Uterus (tissue), 4 donors: ENCODE data around the gene PRORP. TPM values are rescaled to one million over a fixed set of nuclear protein-coding genes. Genes with fewer than 3 reads are reported as not detected.

Experiments used
- DNase-seq, 2 donors: peaks; one replicate each; pipeline ENCODE4 v3.0.0-alpha.2; 2019 to 2020
- H3K27ac ChIP-seq, 2 donors: fragments of 200-600 bp; sonication (generic); 1 replicate in 1 of 2; 2 replicates in 1 of 2; pipeline ENCODE4 v1.5.1; 2016 to 2018
- H3K27me3 ChIP-seq, 2 donors: fragments of 200-600 bp; sonication (generic); one replicate each; pipeline ENCODE4 v1.5.1; 2018 to 2019; ENCODE audit warnings: control low read depth in 1 of 2
- H3K36me3 ChIP-seq, 2 donors: fragments of 200-600 bp; sonication (generic); one replicate each; pipeline ENCODE4 v1.5.1; 2019; ENCODE audit warnings: control low read depth in 1 of 2
- H3K4me1 ChIP-seq, 2 donors: fragments of 200-600 bp; sonication (generic); one replicate each; pipeline ENCODE4 v1.5.1; 2018 to 2019; ENCODE audit warnings: control low read depth in 1 of 2
- H3K4me3 ChIP-seq, 2 donors: fragments of 200-600 bp; sonication (generic); 1 replicate in 1 of 2; 2 replicates in 1 of 2; pipeline ENCODE4 v1.5.1; 2018 to 2019; ENCODE audit warnings: mild to moderate bottlenecking in 1 of 2
- H3K9me3 ChIP-seq, 2 donors: fragments of 200-600 bp; sonication (generic); one replicate each; pipeline ENCODE4 v1.5.1; 2019; ENCODE audit warnings: control low read depth in 1 of 2
- POLR2A ChIP-seq, 2 donors: fragments of 450-650 bp; IDR thresholded peaks; one replicate each; pipeline ENCODE4 v1.6.1; 2016; ENCODE audit warnings: antibody characterized with exemption in 2 of 2, mild to moderate bottlenecking in 1 of 2, moderate library complexity in 1 of 2
- intact Hi-C: fragments of 100-400 bp; cut with DNase I; formaldehyde crosslinking; loops from one replicate; pipeline ENCODE4 v1.15.1; 2023; ENCODE audit warnings: low total_unique reads
- total RNA-seq, 4 donors: library from RNA; depleted of rRNA in 3 of 4; stranded (reverse); fragments of >200 nt in 3 of 4; gene quantifications; one replicate each; pipeline versions ENCODE4 v1.1.0 to v1.2.4, GENCODE V29; 2014 to 2023
- TF ChIP-seq, protein P1 (sequence below), 4 experiments: fragments of 200-600 bp in 2 of 4; fragments of 450-650 bp in 2 of 4; sonication (generic) in 2 of 4; IDR thresholded peaks; one replicate each; pipeline ENCODE4 v1.5.1; 2016 to 2019; ENCODE audit warnings: antibody characterized with exemption in 4 of 4, mild to moderate bottlenecking in 2 of 4, moderate library complexity in 1 of 4
- donor health status: DM: yes; HTN: yes; CAD: no.

The PRORP gene
- total RNA-seq, 4 donors from 2014 or later, result 5.0 to 57.1 (median 23.4) TPM

DNA sequence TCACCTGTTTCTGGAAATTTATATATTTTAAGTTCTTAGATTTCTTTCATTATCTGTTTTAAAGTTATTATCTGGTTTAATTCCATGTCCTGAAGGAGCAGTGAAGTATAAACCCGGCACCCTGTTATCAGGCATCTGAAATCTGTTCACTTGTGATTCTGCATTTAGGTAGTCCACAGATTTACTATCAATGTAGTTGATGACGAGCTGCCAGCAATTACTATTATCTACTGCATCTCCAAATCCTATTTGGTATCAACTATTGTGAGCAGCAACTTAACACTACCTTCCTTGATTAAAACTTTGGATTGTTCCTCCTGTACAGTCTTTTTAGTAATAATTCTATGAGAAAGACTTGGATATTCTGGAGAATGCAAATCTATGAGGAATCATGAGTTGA is 36.1 kb downstream of the PRORP start:
- no peak for DNase-seq
- H3K27ac ChIP-seq, result no peak overlapping the region
- no peak for TF ChIP-seq POLR2A (IDR thresholded peaks at IDR 0.05)
- TF ChIP-seq, protein P1, sequence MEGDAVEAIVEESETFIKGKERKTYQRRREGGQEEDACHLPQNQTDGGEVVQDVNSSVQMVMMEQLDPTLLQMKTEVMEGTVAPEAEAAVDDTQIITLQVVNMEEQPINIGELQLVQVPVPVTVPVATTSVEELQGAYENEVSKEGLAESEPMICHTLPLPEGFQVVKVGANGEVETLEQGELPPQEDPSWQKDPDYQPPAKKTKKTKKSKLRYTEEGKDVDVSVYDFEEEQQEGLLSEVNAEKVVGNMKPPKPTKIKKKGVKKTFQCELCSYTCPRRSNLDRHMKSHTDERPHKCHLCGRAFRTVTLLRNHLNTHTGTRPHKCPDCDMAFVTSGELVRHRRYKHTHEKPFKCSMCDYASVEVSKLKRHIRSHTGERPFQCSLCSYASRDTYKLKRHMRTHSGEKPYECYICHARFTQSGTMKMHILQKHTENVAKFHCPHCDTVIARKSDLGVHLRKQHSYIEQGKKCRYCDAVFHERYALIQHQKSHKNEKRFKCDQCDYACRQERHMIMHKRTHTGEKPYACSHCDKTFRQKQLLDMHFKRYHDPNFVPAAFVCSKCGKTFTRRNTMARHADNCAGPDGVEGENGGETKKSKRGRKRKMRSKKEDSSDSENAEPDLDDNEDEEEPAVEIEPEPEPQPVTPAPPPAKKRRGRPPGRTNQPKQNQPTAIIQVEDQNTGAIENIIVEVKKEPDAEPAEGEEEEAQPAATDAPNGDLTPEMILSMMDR (IDR thresholded peaks at IDR 0.05), result no peak
- H3K9me3 ChIP-seq, result no peaks in the 10 kb centered on the region
- intact Hi-C loops, result no loop called here
- no peaks in the 10 kb centered on the region for H3K4me1 ChIP-seq
- no peak overlapping the region for H3K4me3 ChIP-seq
- no peaks in the 10 kb centered on the region for H3K36me3 ChIP-seq
- H3K27me3 ChIP-seq, result no peaks in the 10 kb centered on the region

DNA sequence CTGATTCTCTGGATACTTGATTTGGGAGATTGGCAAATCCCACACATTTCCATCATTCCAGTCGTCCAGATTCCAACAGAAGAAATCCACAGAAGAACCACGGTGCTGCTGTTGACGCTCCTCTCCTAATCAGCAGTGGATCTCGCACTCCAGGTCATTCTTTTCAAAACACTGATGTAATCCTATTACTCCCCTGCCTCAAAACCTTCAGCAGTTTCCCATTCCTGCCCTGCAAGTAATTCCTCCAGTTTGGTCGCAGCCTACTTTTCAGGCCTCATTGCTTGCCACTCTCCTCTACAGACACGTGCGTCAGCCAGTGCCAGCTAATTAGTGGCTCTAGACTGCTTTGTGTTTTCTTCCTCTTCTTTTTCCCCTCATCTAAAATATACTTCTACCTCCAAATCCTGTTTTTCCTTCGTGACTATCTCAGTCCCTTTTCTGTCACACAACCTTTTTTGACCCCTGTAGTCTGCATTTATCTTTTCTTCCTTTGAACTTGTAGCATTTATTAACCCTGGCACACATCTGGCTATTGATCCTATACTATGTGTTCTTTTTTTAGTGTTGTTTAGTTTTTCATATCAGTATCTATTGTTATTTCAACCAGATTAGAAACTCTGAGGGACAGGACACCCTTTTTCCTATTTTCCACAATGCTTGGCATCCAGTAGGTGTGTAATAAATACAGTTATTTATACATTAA is 36.8 kb downstream of the PRORP start:
- no peaks in the 10 kb centered on the region for H3K9me3 ChIP-seq
- intact Hi-C loops, result no loop called here
- no peak for TF ChIP-seq POLR2A (IDR thresholded peaks at IDR 0.05)
- TF ChIP-seq, protein P1 (IDR thresholded peaks at IDR 0.05), result no peak
- H3K27ac ChIP-seq, result no peak overlapping the region
- H3K36me3 ChIP-seq, result no peaks in the 10 kb centered on the region
- H3K27me3 ChIP-seq, result no peaks in the 10 kb centered on the region
- H3K4me3 ChIP-seq, result no peak overlapping the region
- DNase-seq, result no peak
- no peaks in the 10 kb centered on the region for H3K4me1 ChIP-seq

DNA sequence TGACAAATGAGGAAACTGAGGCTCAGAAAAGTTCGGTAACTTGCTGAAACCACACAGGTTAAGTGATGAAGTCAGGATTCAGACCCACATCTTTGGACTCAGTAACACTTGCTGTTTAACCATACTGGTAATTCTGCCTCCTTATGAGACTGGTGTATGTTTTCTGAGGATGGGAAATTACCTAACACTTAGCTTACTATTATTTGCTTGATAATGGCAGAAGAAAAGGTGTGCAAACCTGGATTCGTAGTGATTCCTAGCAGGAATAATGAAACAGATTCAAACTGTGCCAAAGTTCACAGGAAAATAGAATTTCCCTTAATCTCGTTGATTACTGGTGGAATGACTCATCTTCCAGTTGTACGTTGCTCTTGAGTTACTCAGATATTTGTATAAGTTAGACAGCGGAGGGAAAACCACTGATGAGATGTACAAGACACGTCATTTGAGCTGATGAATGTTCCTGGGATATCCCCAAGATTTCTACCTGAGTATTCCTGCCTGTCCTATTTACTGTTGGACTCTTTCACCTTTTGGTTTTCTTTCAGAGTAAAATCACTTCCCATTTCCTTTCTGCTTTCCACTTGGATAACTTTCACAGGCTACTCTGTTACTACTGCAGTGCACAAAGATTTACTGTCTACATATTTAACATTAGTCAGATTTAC is 37.5 kb downstream of the PRORP start:
- Histone ChIP-seq H3K9me3 (no peaks in the 10 kb centered on the region), H3K4me3 (no peak overlapping the region), H3K27ac (no peak overlapping the region), H3K27me3 (no peaks in the 10 kb centered on the region), H3K4me1 (no peaks in the 10 kb centered on the region), H3K36me3 (no peaks in the 10 kb centered on the region)
- TF ChIP-seq, protein P1 (IDR thresholded peaks at IDR 0.05), result no peak
- no peak for TF ChIP-seq POLR2A (IDR thresholded peaks at IDR 0.05)
- intact Hi-C loops, result no loop called here
- no peak for DNase-seq

DNA sequence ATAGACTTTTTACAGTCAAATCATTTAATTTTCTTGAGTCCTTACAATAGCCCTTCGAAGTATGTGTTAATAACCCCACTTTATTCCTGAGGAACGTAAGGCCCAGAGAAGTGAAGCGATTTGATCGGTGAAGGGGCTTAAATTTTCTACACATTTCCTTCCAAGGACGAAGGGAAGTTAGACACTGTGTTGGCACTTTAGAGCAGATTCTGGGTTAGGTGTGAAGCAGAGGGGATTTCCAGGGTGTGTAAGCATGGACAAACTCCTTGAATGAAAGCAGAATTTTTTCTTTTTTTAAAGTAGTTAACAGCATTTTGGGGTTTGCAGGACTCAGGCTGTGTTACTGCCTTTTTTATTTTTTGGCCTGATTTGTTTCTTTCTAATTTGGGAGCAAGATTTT is 38.9 kb downstream of the PRORP start:
- TF ChIP-seq POLR2A (IDR thresholded peaks at IDR 0.05), result no peak
- TF ChIP-seq, protein P1 (IDR thresholded peaks at IDR 0.05), result no peak
- H3K4me3 ChIP-seq, result no peak overlapping the region
- intact Hi-C loops, result no loop called here
- H3K9me3 ChIP-seq, result no peaks in the 10 kb centered on the region
- H3K27ac ChIP-seq, result no peak overlapping the region
- no peaks in the 10 kb centered on the region for H3K27me3 ChIP-seq
- no peaks in the 10 kb centered on the region for H3K4me1 ChIP-seq
- H3K36me3 ChIP-seq, result no peaks in the 10 kb centered on the region
- no peak for DNase-seq

DNA sequence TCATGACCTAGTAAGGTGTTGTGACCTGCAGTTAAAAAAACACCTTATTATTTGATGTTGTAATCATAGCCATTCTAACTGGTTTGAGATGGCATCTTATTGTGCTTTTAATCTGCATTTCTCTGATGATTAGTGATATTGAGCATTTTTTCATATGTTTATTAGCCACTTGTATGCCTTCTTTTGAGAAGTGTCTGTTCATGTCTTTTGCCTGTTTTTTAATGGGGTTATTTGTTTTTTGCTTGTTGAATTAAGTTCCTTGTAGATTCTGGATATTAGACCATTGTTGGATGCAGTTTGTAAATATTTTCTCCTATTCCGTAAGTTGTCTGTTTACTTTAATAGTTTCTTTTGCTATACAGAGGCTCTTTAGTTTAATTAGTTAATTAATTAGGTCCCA is 41.0 kb downstream of the PRORP start:
- Histone ChIP-seq H3K36me3 (peaks cover 0 to under 1% of the 10 kb centered on the region in 2 donors), H3K27ac (no peak overlapping the region), H3K4me1 (no peaks in the 10 kb centered on the region), H3K4me3 (no peak overlapping the region), H3K9me3 (no peaks in the 10 kb centered on the region), H3K27me3 (no peaks in the 10 kb centered on the region)
- no peak for DNase-seq
- intact Hi-C loops, result no loop called here
- TF ChIP-seq POLR2A (IDR thresholded peaks at IDR 0.05), result no peak
- TF ChIP-seq, protein P1 (IDR thresholded peaks at IDR 0.05), result no peak
